HG03064 (cell line): Measurements from ENCODE around the gene AGAP9.
"Not testable (repeated sequence)": the region's sequence is repeated elsewhere in the genome, so short reads cannot be mapped to it uniquely, and the experiment has no call there.

Experiments used
- ATAC-seq: cut with Tn5 transposase; IDR thresholded peaks from one replicate; pipeline ENCODE4 v1.9.1; 2021; ENCODE audit warnings: low read depth; ENCODE audit not compliant: unreplicated experiment

Gene AGAP9

GRCh38 chr10:47458466-47459154, 64.8 kb downstream of the AGAP9 start:
- ATAC-seq = no peak

GRCh38 chr10:47457826-47458225, 65.6 kb downstream of the AGAP9 start:
- ATAC-seq = no peak

DNA sequence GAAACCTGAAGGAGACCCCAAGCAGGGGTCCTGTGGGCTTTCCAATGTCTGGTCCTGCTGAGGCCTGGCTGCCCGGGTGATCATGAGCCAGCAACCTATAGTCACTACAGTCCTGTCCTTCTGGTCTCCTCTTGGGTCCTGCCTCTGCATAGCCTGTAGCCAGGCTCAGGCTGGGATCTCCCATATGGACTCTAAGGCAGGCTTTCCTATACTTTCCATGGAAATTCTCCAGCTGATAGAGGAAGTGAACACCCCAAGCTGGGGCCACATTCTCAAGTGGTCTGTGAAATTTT, 66.0 kb downstream of the AGAP9 start:
- ATAC-seq = no peak

DNA sequence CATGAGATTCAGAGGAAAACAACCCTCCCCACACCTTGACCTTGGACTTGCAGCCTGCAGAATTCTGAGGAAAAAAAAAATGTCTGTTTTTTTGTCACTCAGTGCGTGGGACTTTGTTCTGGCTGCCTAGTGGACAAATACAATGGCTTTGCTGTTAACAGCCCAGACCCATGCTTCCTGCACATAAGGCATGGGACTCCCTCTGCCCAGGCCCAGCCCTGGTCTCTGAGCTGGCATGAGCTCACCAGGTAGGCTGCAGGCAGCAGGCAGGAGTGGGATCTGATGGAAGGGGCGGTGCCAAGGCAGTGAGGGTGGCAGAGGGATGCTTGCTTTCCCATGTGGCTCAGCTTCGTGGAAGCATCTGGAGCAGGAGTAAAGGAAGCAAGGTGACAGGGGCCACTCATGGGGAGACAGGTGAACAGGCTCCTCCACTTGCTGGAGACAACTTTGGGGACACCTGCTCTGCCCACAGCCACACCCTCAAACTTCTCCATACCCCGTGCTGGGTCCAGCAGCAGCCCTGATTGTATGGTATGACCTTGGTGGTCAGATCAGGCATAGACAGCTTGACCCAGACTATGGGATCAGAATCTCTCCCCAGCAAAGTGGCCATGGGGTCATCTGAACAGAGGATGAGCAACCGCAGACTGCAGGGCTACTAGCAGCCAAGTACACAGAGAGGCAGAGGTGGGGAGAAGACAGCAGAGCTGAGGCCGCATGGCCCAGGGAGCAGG, 66.5 kb downstream of the AGAP9 start:
- ATAC-seq = no peak

GRCh38 chr10:47456079-47456785, 67.2 kb downstream of the AGAP9 start:
- ATAC-seq = no peak

DNA sequence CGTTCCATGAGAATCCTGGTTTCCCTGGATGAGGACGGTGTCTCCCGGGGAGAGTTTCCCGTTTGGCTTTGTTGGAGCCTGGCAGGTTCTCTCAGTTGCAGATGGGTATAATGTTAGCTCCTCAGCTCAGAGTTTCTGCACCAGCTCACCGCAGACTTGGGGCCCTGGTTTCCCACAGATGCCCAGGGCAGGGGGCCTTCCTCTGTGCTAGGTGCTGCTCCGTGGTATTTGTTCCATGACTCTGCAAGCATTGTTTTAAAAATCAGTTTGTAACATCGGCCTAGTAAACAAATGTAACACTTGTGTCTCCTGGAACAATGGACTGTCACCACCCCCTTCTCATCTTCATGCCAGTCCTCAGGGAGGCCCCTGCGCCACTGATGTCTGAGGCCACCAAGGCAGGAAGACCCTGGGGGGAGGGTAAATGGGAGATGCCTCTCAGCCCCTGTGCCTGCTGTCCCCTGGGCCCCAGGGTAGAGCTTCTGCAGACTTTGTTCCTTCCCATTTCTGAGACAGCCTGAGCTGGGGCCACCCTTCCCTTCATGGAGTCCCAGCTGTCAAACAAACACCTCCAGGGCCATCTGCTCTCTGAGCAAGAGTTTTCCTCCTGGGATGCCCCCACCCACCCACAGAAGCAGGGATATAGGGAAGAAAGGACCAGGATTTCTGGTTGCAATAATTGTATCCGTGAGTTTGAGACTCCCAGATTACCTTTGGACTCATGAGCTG, 67.9 kb downstream of the AGAP9 start:
- not testable (repeated sequence) for ATAC-seq

DNA sequence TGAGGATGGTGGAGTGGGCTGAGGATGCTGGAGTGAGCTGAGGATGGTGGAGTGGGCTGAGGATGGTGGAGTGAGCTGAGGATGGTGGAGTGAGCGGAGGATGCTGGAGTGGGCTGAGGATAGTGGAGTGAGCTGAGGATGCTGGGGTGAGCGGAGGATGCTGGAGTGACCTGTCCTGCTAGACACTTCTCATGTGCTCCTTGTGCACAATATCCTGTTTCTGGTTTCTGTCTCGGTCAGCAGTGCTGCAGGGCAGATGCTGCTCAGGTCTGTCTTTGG, 68.7 kb downstream of the AGAP9 start:
- ATAC-seq = no peak

- ATAC-seq = no peak
Measured at GRCh38 chr10:47454008-47454779, 69.2 kb downstream of the AGAP9 start.

DNA sequence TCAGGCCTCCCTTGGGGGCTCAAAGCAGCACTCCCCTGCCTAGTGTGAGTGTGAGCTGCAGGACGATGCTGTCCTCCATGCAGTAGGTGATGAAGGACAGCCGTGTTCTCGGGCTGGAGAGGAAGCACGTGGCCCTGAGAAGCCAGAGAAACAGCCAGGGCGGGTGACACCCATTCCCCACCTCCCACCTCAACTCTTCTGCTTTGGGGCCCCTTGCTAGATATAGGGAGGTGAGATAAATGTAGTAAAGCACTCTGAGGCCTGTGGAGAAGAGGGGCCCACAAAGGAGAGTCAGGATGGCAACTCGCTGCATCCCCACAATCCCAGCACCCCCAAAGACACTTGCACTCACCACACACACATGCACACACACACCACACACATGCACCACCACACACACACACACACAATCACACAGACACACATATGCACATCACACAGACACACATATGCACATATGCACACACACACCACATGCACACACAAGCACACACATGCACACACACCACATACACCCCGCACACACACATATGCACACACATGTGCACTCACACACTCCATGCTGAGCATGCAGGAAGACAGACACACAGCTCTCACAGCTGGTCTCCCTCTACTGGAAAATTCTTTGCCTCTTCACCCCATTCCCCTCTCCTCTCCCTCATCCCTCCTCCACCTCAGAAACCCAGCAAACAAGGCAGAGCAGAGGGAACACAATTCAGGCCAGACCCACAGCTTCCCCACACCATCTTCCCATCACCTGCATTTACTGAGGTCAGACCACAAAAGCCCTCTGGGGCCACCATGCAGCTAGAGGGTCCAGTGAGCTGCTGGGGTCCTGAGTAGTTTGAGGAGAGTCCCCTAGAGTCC, 70.1 kb downstream of the AGAP9 start:
- ATAC-seq = no peak

DNA sequence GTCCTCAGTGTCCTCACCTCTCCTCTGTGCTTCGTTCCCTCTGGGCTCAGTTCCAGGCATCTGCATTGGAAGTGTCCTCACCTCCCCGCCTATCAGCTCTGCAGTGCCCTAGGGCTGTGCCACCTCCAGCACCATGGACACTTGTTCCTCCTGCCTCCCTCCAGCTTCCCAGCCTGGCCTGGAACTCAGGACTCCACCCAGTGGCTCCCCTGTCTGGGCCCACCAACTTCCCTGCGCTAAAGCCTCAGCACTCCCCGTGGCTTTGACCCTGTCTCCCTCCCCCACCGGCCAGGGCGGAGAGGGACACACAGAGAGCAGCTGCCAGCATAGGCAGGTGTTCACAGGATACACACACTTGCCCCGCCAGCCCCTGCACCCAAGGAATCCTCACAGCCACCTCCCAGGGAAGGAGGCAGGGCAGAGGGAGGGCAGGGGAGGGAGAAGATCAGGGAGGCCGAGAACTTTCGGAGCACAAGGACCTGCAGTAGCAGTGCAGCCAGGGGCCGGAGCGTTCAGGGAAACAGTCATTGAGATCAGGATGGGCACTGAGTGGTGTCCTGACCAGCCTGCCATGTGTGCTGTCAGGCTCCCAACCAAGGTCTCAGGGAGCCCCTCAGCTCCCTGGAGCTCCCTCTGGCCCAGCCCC, 70.8 kb downstream of the AGAP9 start:
- ATAC-seq = no peak

DNA sequence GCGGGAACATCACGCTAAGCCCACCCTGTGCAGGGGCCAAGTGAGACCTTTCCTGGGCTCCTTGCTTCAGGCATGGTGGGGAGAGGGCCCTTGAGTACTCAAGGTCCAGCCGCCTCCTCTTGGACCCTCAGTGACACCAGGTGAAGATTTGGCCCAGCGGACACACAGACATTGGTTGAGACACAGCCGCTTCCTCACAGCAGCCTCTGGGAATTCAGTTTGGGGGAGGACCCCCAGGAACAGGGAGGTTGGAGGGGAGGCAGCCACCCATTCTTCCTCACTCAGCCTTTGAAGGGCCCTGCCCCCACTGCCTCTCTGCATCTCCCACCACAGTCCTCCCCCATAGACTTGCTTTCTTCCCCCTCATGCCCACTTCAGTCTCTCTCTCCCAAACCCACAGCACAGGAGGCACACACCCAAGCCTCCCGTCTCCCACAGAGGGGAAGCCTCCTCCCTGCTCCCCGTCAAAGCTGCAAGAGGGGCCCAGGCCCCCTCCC, 71.4 kb downstream of the AGAP9 start:
- ATAC-seq = no peak
